Naive B cell (primary cell): ENCODE data around the gene MMD. TPM values are rescaled to one million over a fixed set of nuclear protein-coding genes. Genes with fewer than 3 reads are reported as not detected.
"Not testable (repeated sequence)": the region's sequence is repeated elsewhere in the genome, so short reads cannot be mapped to it uniquely, and the experiment has no call there.

ENCODE experiments used
- ATAC-seq, 2 donors: fragments of 150-1000 bp; cut with Tn5 transposase; 2 replicates each; pipeline ENCODE4 v1.10.0; 2021; ENCODE audit warnings: low read depth in 2 of 2, mild to moderate bottlenecking in 2 of 2, moderate library complexity in 2 of 2
- DNase-seq: peaks from one replicate; pipeline ENCODE4 v3.0.0; 2022
- H3K27ac Mint-ChIP-seq, 6 donors: one replicate each; pipeline ENCODE4 v1.8.0; 2020 to 2022; ENCODE audit warnings: mild to moderate bottlenecking in 6 of 6, mixed read lengths in 6 of 6, moderate library complexity in 5 of 6, inconsistent platforms in 2 of 6
- H3K27me3 Mint-ChIP-seq, 3 donors: one replicate each; pipeline ENCODE4 v1.8.0; 2021 to 2022; ENCODE audit warnings: mixed read lengths in 3 of 3, mild to moderate bottlenecking in 1 of 3
- H3K36me3 Mint-ChIP-seq, 2 donors: one replicate each; pipeline ENCODE4 v1.8.0; 2020 to 2022; ENCODE audit warnings: mixed read lengths in 2 of 2, inconsistent platforms in 1 of 2, mild to moderate bottlenecking in 1 of 2
- H3K4me1 Mint-ChIP-seq, 3 donors: one replicate each; pipeline ENCODE4 v1.8.0; 2020 to 2022; ENCODE audit warnings: mixed read lengths in 3 of 3, inconsistent platforms in 1 of 3, mild to moderate bottlenecking in 1 of 3, moderate library complexity in 1 of 3
- H3K4me3 Mint-ChIP-seq, 8 donors: one replicate each; pipeline ENCODE4 v1.8.0; 2020 to 2022; ENCODE audit warnings: mild to moderate bottlenecking in 8 of 8, mixed read lengths in 8 of 8, moderate library complexity in 8 of 8, inconsistent platforms in 2 of 8
- H3K9me3 Mint-ChIP-seq, 7 donors: one replicate each; pipeline ENCODE4 v1.8.0; 2020 to 2022; ENCODE audit warnings: mixed read lengths in 7 of 7, mild to moderate bottlenecking in 5 of 7, inconsistent platforms in 2 of 7, moderate library complexity in 1 of 7
- polyA plus RNA-seq, 6 donors: library from polyadenylated mRNA; unstranded; fragments of 300-500 nt; fragmentation: Illumina TruSeq; gene quantifications; one replicate each; pipeline ENCODE4 v1.2.3, GENCODE V29; 2021; ENCODE audit warnings: low read depth in 6 of 6

MMD gene
- polyA plus RNA-seq, 6 donors from 2014 or later, result 21.3 to 53.8 (median 32.0) TPM

DNA sequence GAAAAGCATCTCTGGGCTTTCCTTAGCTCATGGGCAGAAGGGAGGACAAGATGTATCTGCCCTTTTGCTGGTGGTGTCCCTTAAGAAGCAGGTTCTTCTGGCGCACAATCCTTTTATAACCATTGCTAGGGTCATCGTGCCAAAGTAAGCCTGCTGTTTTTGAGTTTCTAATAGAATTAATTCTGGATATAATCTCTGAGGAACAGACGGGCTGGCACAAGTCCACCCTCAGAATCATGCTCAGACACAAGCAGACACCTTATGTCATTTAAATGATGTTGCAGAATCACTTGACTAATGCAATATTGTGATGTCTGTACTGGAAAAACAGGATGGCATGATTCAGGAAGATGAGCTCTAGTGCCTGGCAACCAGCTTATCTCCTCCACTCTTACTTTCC lies 18.8 kb upstream of the MMD start:
- Mint-ChIP-seq H3K9me3 (no peaks in the 10 kb centered on the region), H3K4me3 (peak overlapping the region in 1 of 8 donors; percentile 10), H3K27ac (no peak overlapping the region), H3K4me1 (peaks cover 30 to 43% (median 33%) of the 10 kb centered on the region in 3 donors), H3K27me3 (peaks cover 7 to 9% (median 8%) of the 10 kb centered on the region in 3 donors), H3K36me3 (no peaks in the 10 kb centered on the region)
- ATAC-seq (no peak), DNase-seq (no peak)

DNA sequence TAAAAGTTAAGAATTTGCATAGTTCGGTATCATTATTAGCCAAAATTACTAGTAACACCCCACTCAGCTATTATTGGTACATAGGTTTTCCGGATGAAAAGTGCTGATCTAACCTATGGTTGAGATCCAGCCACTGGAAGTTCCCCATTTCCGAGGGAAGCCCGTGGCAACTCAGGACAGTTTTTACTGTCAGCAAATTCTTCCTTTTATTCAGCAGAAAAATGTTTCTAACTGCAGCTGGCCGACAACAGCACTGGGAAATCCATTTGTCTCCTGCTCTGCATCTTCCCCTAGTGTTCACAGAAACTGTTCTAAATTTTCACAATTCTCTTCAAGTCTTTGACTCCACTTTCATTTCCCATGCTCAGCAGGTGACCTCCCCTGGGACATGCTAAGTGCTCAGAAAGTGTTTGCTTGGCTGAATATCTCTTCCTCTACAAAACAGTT lies 15.5 kb upstream of the MMD start:
- H3K4me3 Mint-ChIP-seq, result peak overlapping the region; percentile 42 to 85 (median 64)
- H3K27me3 Mint-ChIP-seq, result peaks cover 1 to 14% (median 3%) of the 10 kb centered on the region in 3 donors
- ATAC-seq (peak; percentile 99 to 100), DNase-seq (peak; percentile 83)
- H3K4me1 Mint-ChIP-seq, result peaks cover 31 to 35% (median 34%) of the 10 kb centered on the region in 3 donors
- no peaks in the 10 kb centered on the region for H3K36me3 Mint-ChIP-seq
- peak overlapping the region; percentile 9 to 94 (median 86) for H3K27ac Mint-ChIP-seq
- H3K9me3 Mint-ChIP-seq, result no peaks in the 10 kb centered on the region

GRCh38 chr17:55436224-55437158 lies 14.9 kb upstream of the MMD start:
- H3K4me3 Mint-ChIP-seq, result peak overlapping the region; percentile 42 to 85 (median 64)
- peaks cover 0 to 2% (median 0%) of the 10 kb centered on the region in 7 donors for H3K9me3 Mint-ChIP-seq
- peak overlapping the region in 2 of 6 donors; percentile 34 to 94 for H3K27ac Mint-ChIP-seq
- no peak for DNase-seq
- ATAC-seq, result no peak
- H3K27me3 Mint-ChIP-seq, result peaks cover 0 to 9% (median 0%) of the 10 kb centered on the region in 3 donors
- peaks cover 31 to 35% (median 34%) of the 10 kb centered on the region in 3 donors for H3K4me1 Mint-ChIP-seq
- no peaks in the 10 kb centered on the region for H3K36me3 Mint-ChIP-seq

- Mint-ChIP-seq H3K4me1 (peaks cover 31 to 43% (median 35%) of the 10 kb centered on the region in 3 donors), H3K9me3 (peaks cover 0 to 2% (median 0%) of the 10 kb centered on the region in 7 donors), H3K27me3 (peaks cover 0 to 16% (median 4%) of the 10 kb centered on the region in 3 donors), H3K36me3 (no peaks in the 10 kb centered on the region), H3K27ac (peak overlapping the region in 2 of 6 donors; percentile 16 to 67), H3K4me3 (peak overlapping the region in 1 of 8 donors; percentile 5)
- ATAC-seq (no peak), DNase-seq (no peak)
Measured at GRCh38 chr17:55435408-55435807, 13.8 kb upstream of the MMD start.

DNA sequence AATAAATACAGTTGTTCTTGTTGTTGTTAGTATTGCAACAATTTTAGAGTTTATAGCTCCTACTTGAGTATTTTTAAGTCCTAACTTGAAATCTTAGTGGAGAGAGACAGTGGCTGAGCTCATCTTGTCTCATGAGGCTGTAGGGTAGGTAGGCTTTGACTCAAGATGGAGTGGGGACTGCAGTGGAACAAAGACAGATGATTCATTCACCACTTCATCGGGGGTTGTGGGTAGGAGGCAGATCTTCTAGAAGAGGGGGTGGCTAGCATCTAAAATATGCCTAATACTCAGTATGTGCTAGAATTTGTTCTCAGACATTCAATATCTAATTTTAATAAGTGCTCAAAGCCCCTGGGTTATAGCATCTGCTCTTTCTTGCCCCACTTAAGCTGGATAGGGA lies 13.1 kb upstream of the MMD start:
- Mint-ChIP-seq H3K4me1 (peaks cover 31 to 43% (median 35%) of the 10 kb centered on the region in 3 donors), H3K27me3 (peaks cover 0 to 16% (median 4%) of the 10 kb centered on the region in 3 donors), H3K9me3 (peaks cover 0 to 2% (median 0%) of the 10 kb centered on the region in 7 donors), H3K4me3 (no peak overlapping the region), H3K36me3 (no peaks in the 10 kb centered on the region), H3K27ac (no peak overlapping the region)
- DNase-seq (no peak), ATAC-seq (no peak)

DNA sequence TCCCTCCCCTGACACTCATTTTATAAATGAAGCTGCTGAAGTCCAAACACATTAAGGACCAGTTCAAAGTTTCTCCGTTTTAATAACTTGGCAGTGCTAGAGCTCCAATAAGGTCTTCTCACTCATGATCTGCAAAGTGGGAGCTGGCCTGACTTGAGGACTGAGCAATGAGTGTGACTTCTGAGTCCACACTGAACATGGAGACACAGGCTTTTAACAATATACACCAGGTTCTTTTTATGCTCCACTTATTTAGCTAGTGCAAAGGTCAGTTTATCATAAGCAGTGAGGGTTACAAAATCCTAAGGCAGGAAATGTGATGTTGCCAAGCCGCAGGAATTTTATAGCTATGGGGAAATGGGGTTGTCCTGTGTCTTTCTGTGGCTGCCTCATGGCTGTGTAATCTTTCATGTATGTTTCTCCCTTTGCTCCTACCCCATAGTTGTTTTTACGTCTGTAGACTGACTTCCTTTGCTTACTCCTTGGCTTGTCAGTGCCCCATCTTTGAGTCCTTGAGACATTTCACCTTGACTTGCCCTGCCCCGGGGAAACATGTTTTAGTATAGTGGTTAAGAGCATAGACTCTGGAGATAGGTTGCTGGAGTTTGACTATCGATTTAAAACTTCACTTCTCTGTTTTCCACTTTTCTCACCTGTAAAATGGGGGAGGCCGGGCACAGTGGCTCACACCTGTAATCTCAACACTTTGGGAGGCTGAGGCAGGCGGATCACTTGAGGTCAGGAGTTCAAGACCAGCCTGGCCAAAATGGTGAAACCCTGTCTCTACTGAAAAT lies 12.2 kb upstream of the MMD start:
- H3K36me3 Mint-ChIP-seq, result no peaks in the 10 kb centered on the region
- H3K27ac Mint-ChIP-seq, result no peak overlapping the region
- peaks cover 0 to 16% (median 4%) of the 10 kb centered on the region in 3 donors for H3K27me3 Mint-ChIP-seq
- peaks cover 0 to 2% (median 0%) of the 10 kb centered on the region in 7 donors for H3K9me3 Mint-ChIP-seq
- peaks cover 31 to 43% (median 32%) of the 10 kb centered on the region in 3 donors for H3K4me1 Mint-ChIP-seq
- no peak for DNase-seq
- no peak for ATAC-seq
- no peak overlapping the region for H3K4me3 Mint-ChIP-seq

GRCh38 chr17:55433029-55433628 lies 11.5 kb upstream of the MMD start:
- DNase-seq (no peak), ATAC-seq (no peak)
- Mint-ChIP-seq H3K4me1 (peaks cover 26 to 40% (median 28%) of the 10 kb centered on the region in 3 donors), H3K27me3 (peaks cover 0 to 20% (median 7%) of the 10 kb centered on the region in 3 donors), H3K4me3 (peak overlapping the region in 1 of 8 donors; percentile 6), H3K27ac (peak overlapping the region in 2 of 6 donors; percentile 24 to 66), H3K9me3 (peaks cover 0 to 2% (median 0%) of the 10 kb centered on the region in 7 donors), H3K36me3 (no peaks in the 10 kb centered on the region)

GRCh38 chr17:55432358-55433028 lies 10.9 kb upstream of the MMD start:
- no peak for ATAC-seq
- peak overlapping the region in 1 of 6 donors; percentile 66 for H3K27ac Mint-ChIP-seq
- H3K27me3 Mint-ChIP-seq, result peaks cover 0 to 23% (median 11%) of the 10 kb centered on the region in 3 donors
- no peak overlapping the region for H3K4me3 Mint-ChIP-seq
- peaks cover 0 to 2% (median 0%) of the 10 kb centered on the region in 7 donors for H3K9me3 Mint-ChIP-seq
- peaks cover 20 to 34% (median 23%) of the 10 kb centered on the region in 3 donors for H3K4me1 Mint-ChIP-seq
- H3K36me3 Mint-ChIP-seq, result no peaks in the 10 kb centered on the region
- DNase-seq, result no peak

DNA sequence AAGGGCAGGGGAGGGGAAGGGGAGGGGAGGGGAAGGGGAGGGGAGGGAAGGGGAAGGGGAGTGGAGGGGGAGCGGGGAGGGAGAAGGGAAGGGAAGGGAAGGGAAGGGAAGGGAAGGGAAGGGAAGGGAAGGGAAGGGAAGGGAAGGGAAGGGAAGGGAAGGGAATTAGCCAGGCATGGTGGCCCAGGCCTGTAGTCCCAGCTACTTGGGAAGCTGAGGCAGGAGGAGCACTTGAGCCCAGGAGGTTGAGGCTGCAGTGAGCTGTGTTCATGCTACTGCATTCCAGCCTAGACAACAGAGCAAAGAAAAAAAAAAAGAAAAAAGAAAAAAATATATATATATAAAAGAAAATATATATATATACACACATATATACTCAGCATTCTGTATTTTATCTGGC lies 10.3 kb upstream of the MMD start:
- not testable (repeated sequence) for H3K9me3 Mint-ChIP-seq, H3K36me3 Mint-ChIP-seq, ATAC-seq, H3K27ac Mint-ChIP-seq, DNase-seq, H3K4me3 Mint-ChIP-seq
- Mint-ChIP-seq H3K4me1 (peaks cover 14 to 28% (median 18%) of the 10 kb centered on the region in 3 donors), H3K27me3 (peaks cover 0 to 23% (median 16%) of the 10 kb centered on the region in 3 donors)

DNA sequence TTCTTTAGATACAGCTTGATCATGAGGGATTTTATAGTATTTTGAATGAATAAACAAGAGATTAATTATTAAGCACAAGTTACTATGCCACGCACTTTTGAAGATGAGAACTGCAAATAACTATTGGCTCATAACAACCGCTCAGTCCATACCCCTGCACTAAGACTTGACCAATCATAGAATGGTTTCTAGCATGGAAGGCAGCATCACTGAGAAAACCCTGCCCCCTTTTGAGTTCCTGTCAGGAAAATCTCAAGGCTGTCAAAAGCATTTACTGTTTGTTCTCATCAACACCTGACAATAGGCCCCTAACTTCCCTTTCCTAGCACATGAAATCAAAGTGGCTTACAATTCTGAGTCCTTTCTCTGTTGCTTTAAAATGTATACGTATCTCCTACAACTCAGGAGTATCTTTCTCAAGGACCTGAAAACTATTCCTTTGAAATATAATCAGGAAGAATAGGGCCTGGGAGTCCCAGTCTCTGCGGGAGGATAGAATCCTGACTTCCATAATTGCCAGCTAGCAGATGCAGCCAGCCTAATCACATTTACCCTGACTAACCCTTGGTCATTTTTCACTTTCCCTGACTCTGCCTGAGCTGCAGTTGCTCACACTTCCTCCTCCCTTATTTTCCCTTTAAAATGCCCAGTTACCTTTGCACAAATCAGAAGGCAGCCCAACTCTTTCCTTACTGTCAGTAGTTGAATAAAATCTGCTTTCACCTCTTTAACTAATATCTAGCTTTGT lies 9.1 kb upstream of the MMD start:
- Mint-ChIP-seq H3K36me3 (no peaks in the 10 kb centered on the region), H3K27ac (peak overlapping the region in 2 of 6 donors; percentile 26 to 76), H3K9me3 (peaks cover 0 to 2% (median 0%) of the 10 kb centered on the region in 7 donors), H3K4me3 (no peak overlapping the region), H3K27me3 (peaks cover 0 to 25% (median 19%) of the 10 kb centered on the region in 3 donors), H3K4me1 (peaks cover 4 to 24% (median 13%) of the 10 kb centered on the region in 3 donors)
- ATAC-seq, result no peak
- DNase-seq, result no peak

DNA sequence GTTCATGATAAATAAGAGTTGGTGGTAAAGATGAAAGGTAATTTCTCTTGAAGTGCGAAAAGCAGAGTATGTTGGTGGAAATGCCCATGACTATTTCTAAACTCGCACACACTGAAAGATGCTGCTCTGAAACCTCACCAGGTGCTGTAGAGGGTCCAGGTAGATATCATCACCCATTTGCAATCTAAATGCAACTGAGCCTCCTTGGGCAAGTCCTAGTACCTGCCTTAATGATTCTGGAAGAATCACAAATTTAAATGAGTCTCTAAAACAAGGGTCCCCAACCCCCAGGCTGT lies 5.9 kb upstream of the MMD start:
- ATAC-seq (no peak), DNase-seq (no peak)
- Mint-ChIP-seq H3K4me3 (no peak overlapping the region), H3K27ac (no peak overlapping the region), H3K27me3 (peaks cover 0 to 23% (median 21%) of the 10 kb centered on the region in 3 donors), H3K9me3 (peaks cover 0 to 2% (median 0%) of the 10 kb centered on the region in 7 donors), H3K36me3 (no peaks in the 10 kb centered on the region), H3K4me1 (peaks cover 9 to 31% (median 16%) of the 10 kb centered on the region in 3 donors)
